ENCODE results near the gene RMDN3. TPM values are rescaled to one million over a fixed set of nuclear protein-coding genes. Genes with fewer than 3 reads are reported as not detected.

Gene RMDN3
- total RNA-seq, 1 donor from 2014 or later: 15.7 TPM

GRCh38 chr15:40694688-40695468 lies 60.2 kb downstream of the RMDN3 start, which contains the start of gene RAD51:
RAD51 (plus strand) TSS chr15:40695174; CDS start chr15:40698759, 3,585 bp downstream.
- DNase-seq (ENCODE audit: low read depth in 2 of 2): peak; percentile 85 to 93

DNA sequence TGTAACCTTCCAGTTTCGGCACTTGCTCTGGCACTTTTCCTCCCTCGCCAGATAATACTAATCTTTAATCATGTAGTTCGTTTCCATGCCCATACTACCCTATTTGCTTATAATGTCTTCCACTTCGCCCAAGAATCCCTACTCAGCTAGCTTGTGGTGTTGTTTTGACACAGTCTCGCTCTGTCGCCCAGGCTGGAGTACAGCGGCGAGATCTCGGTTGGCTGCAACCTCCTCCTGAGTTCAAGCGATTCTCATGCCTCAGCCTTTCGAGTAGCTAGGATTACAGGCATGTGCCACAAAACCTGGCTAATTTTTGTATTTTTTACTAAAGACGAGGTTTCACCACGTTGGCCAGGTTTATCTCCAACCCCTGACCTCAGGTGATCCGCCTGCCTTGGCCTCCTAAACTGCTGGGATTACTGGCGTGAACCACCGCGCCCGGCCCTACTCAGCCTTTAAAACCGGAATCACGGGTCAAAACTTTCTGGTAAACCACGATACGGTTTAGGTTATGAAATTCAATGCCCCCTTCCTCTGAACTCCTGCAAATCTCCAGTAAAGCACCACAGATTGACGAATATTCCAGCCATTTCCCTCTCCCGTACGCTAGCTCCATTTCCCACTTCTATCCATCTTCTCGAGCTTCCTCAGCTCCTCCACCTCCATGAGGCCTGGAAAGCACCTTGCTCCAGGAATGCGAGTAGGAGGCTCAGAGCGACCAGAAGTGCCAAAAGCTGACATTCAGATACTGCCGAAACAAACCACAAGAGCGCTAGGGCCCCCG lies 61.0 kb downstream of the RMDN3 start:
- no peak for DNase-seq (ENCODE audit: low read depth in 2 of 2)

GRCh38 chr15:40691737-40692136 lies 63.3 kb downstream of the RMDN3 start:
- no peak for DNase-seq (ENCODE audit: low read depth in 2 of 2)

- no peak for DNase-seq (ENCODE audit: low read depth in 2 of 2)
These were observed 65.9 kb downstream of the RMDN3 start for GRCh38 chr15:40688932-40689799.

Other genes with a start within 250 kb of the RMDN3 start
- gene CCDC32, start 190.2 kb downstream of the RMDN3 start, total RNA-seq: 16.9 and 19.7 TPM in 2 replicates
- gene RPUSD2, start 186.0 kb downstream of the RMDN3 start, total RNA-seq: 9.9 and 11.1 TPM in 2 replicates
- gene KNL1, start 161.0 kb downstream of the RMDN3 start, total RNA-seq: 5.1 and 14.2 TPM in 2 replicates
- gene RAD51, start 60.1 kb downstream of the RMDN3 start, total RNA-seq: 3.7 and 5.9 TPM in 2 replicates
- gene GCHFR, start 8.8 kb upstream of the RMDN3 start, total RNA-seq: 9.9 and 23.0 TPM in 2 replicates
- 0.13 and 0.39 TPM in 2 replicates for gene C15orf62, start 14.7 kb upstream of the RMDN3 start, total RNA-seq
- 18.7 and 20.7 TPM in 2 replicates for gene ZFYVE19, start 51.8 kb upstream of the RMDN3 start, total RNA-seq
- 16.4 and 22.6 TPM in 2 replicates for gene DNAJC17, start 52.2 kb upstream of the RMDN3 start, total RNA-seq
- gene PPP1R14D, start 73.5 kb upstream of the RMDN3 start, total RNA-seq: not detected in 2 replicates
- gene SPINT1, start 88.8 kb upstream of the RMDN3 start, total RNA-seq: 0.90 and 1.1 TPM in 2 replicates
- under 0.01 TPM in 1 of 2 replicates, not detected in the other for gene RHOV, start 119.0 kb upstream of the RMDN3 start, total RNA-seq
- 33.9 and 53.5 TPM in 2 replicates for gene VPS18, start 139.2 kb upstream of the RMDN3 start, total RNA-seq
- gene DLL4, start 174.1 kb upstream of the RMDN3 start, total RNA-seq: 76.5 and 79.2 TPM in 2 replicates
- gene CHAC1, start 198.2 kb upstream of the RMDN3 start, total RNA-seq: 1.4 and 1.9 TPM in 2 replicates

Measured in dermis microvascular lymphatic vessel endothelial cell (primary cell).